ENCODE measurements around the gene ZNF473. TPM values are rescaled to one million over a fixed set of nuclear protein-coding genes. Genes with fewer than 3 reads are reported as not detected.

Gene ZNF473
- total and polyA plus RNA-seq, 2 experiments from 2014 or later, result 3.3 to 18.9 TPM

- no peaks in the 10 kb centered on the region for H3K4me1 ChIP-seq (ENCODE audit: insufficient read depth)
- H3K79me2 ChIP-seq (replicated peaks; ENCODE audit: insufficient read depth), result no peaks in the 10 kb centered on the region
- TF ChIP-seq POLR2AphosphoS5 (IDR thresholded peaks at IDR 0.05; ENCODE audit: low read depth), result no peak
- TF ChIP-seq JUNB (IDR thresholded peaks at IDR 0.05; ENCODE audit: unreplicated experiment), result no peak
- no peak for TF ChIP-seq CREB1 (CRISPR knock-in tag; IDR thresholded peaks at IDR 0.05; ENCODE audit: low read depth)
- TF ChIP-seq EZH2phosphoT487 (IDR thresholded peaks at IDR 0.05; ENCODE audit: unreplicated experiment), result no peak
- TF ChIP-seq CTCF (conservative IDR thresholded peaks at IDR 0.05; ENCODE audit: low read depth in 2 of 2), result no peak
- TF ChIP-seq ETS1 (IDR thresholded peaks at IDR 0.05), result no peak
- TF ChIP-seq ZNF462 (CRISPR knock-in tag; IDR thresholded peaks at IDR 0.05), result no peak
- TF ChIP-seq REST (IDR thresholded peaks at IDR 0.05; ENCODE audit: unreplicated experiment), result no peak
- TF ChIP-seq ZNF331 (CRISPR knock-in tag; IDR thresholded peaks at IDR 0.05; ENCODE audit: low read depth), result no peak
- TF ChIP-seq NANOG (IDR thresholded peaks at IDR 0.05; ENCODE audit: borderline replicate concordance), result no peak
- TF ChIP-seq EZH2 (IDR thresholded peaks at IDR 0.05; ENCODE audit: low read depth, unreplicated experiment), result no peak
- no peak for TF ChIP-seq ZNF114 (CRISPR knock-in tag; IDR thresholded peaks at IDR 0.05)
- TF ChIP-seq STAT1 (IDR thresholded peaks at IDR 0.05; ENCODE audit: unreplicated experiment), result no peak
- H2AFZ ChIP-seq, result no peak overlapping the region
- no peaks in the 10 kb centered on the region for H3K9me2 ChIP-seq (ENCODE audit: insufficient read depth)
- H3K36me3 Mint-ChIP-seq (ENCODE audit: low read depth), result peaks cover 9% of the 10 kb centered on the region
- no peaks in the 10 kb centered on the region for H3F3A ChIP-seq (replicated peaks; ENCODE audit: low read depth)
- DNase-seq (ENCODE audit: low spot score) (no peak), ATAC-seq (no peak)
- no peak overlapping the region for H3K4me2 ChIP-seq
- no peak overlapping the region for H3K4me3 ChIP-seq
- H3K27me3 Mint-ChIP-seq (ENCODE audit: insufficient read depth, low read depth, poor library complexity), result peaks cover 9% of the 10 kb centered on the region
- peaks cover 3% of the 10 kb centered on the region; the same call in 2 of the 3 replicates for H3K9me3 Mint-ChIP-seq
- no peak overlapping the region; the same call in 2 of the 3 replicates for H3K4me3 Mint-ChIP-seq
- H3K36me3 ChIP-seq (ENCODE audit: insufficient read depth), result no peaks in the 10 kb centered on the region
- no peak overlapping the region for H3K27ac ChIP-seq (ENCODE audit: low read depth)
- no peaks in the 10 kb centered on the region; the same call in 1 of the 2 replicates for H4K20me1 ChIP-seq (replicated peaks; ENCODE audit: insufficient read depth)
- H3K27me3 ChIP-seq (ENCODE audit: insufficient read depth), result no peaks in the 10 kb centered on the region
- H3K27ac Mint-ChIP-seq, result no peak overlapping the region
- H3K4me1 Mint-ChIP-seq, result no peaks in the 10 kb centered on the region; the same call in 2 of the 3 replicates
Observed at GRCh38 chr19:49988433-49988832, 37.4 kb upstream of the ZNF473 start.
